ENCODE data around the gene NCKAP5L. TPM values are rescaled to one million over a fixed set of nuclear protein-coding genes. Genes with fewer than 3 reads are reported as not detected.

NCKAP5L gene
- total and polyA plus RNA-seq, 2 donors (not counting 3 experiments of a cell fraction or from before 2014, with no cell fraction given): 17.4 to 46.1 TPM

- intact Hi-C loops (cut with micrococcal nuclease) (no loop called here), dilution Hi-C loops (cut with MboI; ENCODE audit: extremely low pct_ligation_motif_present, low sequenced_read_pairs) (no loop called here)
- Histone ChIP-seq H3K4me1 (ENCODE audit: control insufficient read depth, extremely low read depth, insufficient read depth, low read length) (no peaks in the 10 kb centered on the region), H3K4me2 (ENCODE audit: insufficient read depth, low read length) (no peak overlapping the region), H3K9me3 (replicated peaks; ENCODE audit: control insufficient read depth, insufficient read depth, low read length) (no peaks in the 10 kb centered on the region), H3K79me2 (ENCODE audit: control insufficient read depth, insufficient read depth, low read length) (no peaks in the 10 kb centered on the region), H3K36me3 (ENCODE audit: control insufficient read depth in 2 of 2, extremely low read depth in 1 of 2, insufficient read depth in 2 of 2, low read length in 2 of 2) (peaks cover 7 to 26% of the 10 kb centered on the region in 2 experiments), H3K9me1 (replicated peaks; ENCODE audit: control insufficient read depth, extremely low read depth, insufficient read depth, low read length) (no peaks in the 10 kb centered on the region), H3K9ac (replicated peaks; ENCODE audit: extremely low read depth, insufficient read depth, low read length) (no peak overlapping the region), H2AFZ (ENCODE audit: low read depth, low read length) (no peak overlapping the region), H3K27me3 (ENCODE audit: control insufficient read depth in 2 of 2, insufficient read depth in 2 of 2, low read length in 2 of 2) (no peaks in the 10 kb centered on the region), H3K27ac (ENCODE audit: insufficient read depth, low read depth, low read length) (no peak overlapping the region), H4K20me1 (replicated peaks; ENCODE audit: control insufficient read depth, extremely low read depth, insufficient read depth, low read length) (no peaks in the 10 kb centered on the region), H3K4me3 (replicated peaks in 1 of 3; ENCODE audit: insufficient read depth in 1 of 3, low read depth in 1 of 3, low read length in 3 of 3) (no peak overlapping the region)
- TF ChIP-seq POLR2A (IDR thresholded peaks at IDR 0.05; ENCODE audit: low read depth, low read length) (no peak), CTCF (IDR thresholded peaks at IDR 0.05; ENCODE audit: extremely low read depth in 1 of 2, insufficient read depth in 1 of 2, low read depth in 1 of 2, low read length in 2 of 2) (no peak), MAX (IDR thresholded peaks at IDR 0.05; ENCODE audit: insufficient read depth, insufficient read length) (no peak), POLR2AphosphoS5 (IDR thresholded peaks at IDR 0.05; ENCODE audit: insufficient read depth, low read depth, low read length) (no peak), JUN (IDR thresholded peaks at IDR 0.05; ENCODE audit: borderline replicate concordance, insufficient read depth, insufficient read length, low read depth) (no peak), MYC (IDR thresholded peaks at IDR 0.05; ENCODE audit: low read depth, low read length) (no peak), GATA2 (IDR thresholded peaks at IDR 0.05; ENCODE audit: insufficient read depth, insufficient read length, low read depth, low read length) (no peak), EZH2 (IDR thresholded peaks at IDR 0.05; ENCODE audit: borderline replicate concordance, low read depth, low read length, severe bottlenecking) (no peak), FOS (IDR thresholded peaks at IDR 0.05; ENCODE audit: borderline replicate concordance, insufficient read depth, low read length) (no peak)
- FAIRE-seq: no peak
- CTCF ChIA-PET: interaction anchor here (1.1 kb wide), 1 partner anchor 12 kb away, joined by 3 read pairs; no protein-coding TSS in a partner anchor
- POLR2A ChIA-PET: no interaction called here
- no peak for DNase-seq (ENCODE audit: low read depth, low spot score)
- no TSS peak for BruUV-seq (replicated peaks)
Observed at GRCh38 chr12:49807991-49808580, 20.1 kb downstream of the NCKAP5L start.
